ENCODE results near the gene GABRB3. TPM values are rescaled to one million over a fixed set of nuclear protein-coding genes. Genes with fewer than 3 reads are reported as not detected.

GABRB3 gene
- polyA plus RNA-seq, 3 donors, result not detected

- TF ChIP-seq, protein P1, sequence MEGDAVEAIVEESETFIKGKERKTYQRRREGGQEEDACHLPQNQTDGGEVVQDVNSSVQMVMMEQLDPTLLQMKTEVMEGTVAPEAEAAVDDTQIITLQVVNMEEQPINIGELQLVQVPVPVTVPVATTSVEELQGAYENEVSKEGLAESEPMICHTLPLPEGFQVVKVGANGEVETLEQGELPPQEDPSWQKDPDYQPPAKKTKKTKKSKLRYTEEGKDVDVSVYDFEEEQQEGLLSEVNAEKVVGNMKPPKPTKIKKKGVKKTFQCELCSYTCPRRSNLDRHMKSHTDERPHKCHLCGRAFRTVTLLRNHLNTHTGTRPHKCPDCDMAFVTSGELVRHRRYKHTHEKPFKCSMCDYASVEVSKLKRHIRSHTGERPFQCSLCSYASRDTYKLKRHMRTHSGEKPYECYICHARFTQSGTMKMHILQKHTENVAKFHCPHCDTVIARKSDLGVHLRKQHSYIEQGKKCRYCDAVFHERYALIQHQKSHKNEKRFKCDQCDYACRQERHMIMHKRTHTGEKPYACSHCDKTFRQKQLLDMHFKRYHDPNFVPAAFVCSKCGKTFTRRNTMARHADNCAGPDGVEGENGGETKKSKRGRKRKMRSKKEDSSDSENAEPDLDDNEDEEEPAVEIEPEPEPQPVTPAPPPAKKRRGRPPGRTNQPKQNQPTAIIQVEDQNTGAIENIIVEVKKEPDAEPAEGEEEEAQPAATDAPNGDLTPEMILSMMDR (IDR thresholded peaks at IDR 0.05), result no peak
- no CpG with 5 or more reads among the region's 5 CpGs for WGBS (ENCODE audit: insufficient coverage)
- H3K9me3 Mint-ChIP-seq, result peaks cover 0 to 16% (median 5%) of the 10 kb centered on the region in 7 donors
Measured at GRCh38 chr15:26805470-26805869, 32.6 kb upstream of the GABRB3 start.

GRCh38 chr15:26804063-26804804 is 31.4 kb upstream of the GABRB3 start:
- Histone ChIP-seq H3K27me3 (ENCODE audit: control insufficient read depth in 2 of 2, insufficient read depth in 2 of 2, low read length in 2 of 2) (no peaks in the 10 kb centered on the region), H3K27ac (ENCODE audit: low read depth in 1 of 2, low read length in 2 of 2) (no peak overlapping the region), H3K79me2 (ENCODE audit: insufficient read depth, low read length) (no peaks in the 10 kb centered on the region), H3K36me3 (replicated peaks in 1 of 2; ENCODE audit: control insufficient read depth in 1 of 2, insufficient read depth in 2 of 2, low read length in 2 of 2) (no peaks in the 10 kb centered on the region), H3K4me2 (replicated peaks; ENCODE audit: extremely low read depth, low read length, poor library complexity, severe bottlenecking) (no peak overlapping the region), H4K20me1 (ENCODE audit: insufficient read depth, low read length) (no peaks in the 10 kb centered on the region), H3K4me3 (replicated peaks in 1 of 3; ENCODE audit: low read depth in 2 of 3, low read length in 3 of 3) (no peak overlapping the region), H3K9ac (ENCODE audit: insufficient read depth, low read length, poor library complexity, severe bottlenecking) (no peak overlapping the region), H3K4me1 (ENCODE audit: control insufficient read depth in 1 of 2, insufficient read depth in 2 of 2, low read length in 2 of 2) (no peaks in the 10 kb centered on the region), H3K9me3 (replicated peaks in 1 of 2; ENCODE audit: control insufficient read depth in 1 of 2, insufficient read depth in 1 of 2, low read length in 2 of 2) (peaks cover 0 to 5% of the 10 kb centered on the region in 2 donors), H2AFZ (ENCODE audit: insufficient read depth, low read depth, low read length, poor library complexity, severe bottlenecking) (no peak overlapping the region)
- H3K4me1 Mint-ChIP-seq, result no peaks in the 10 kb centered on the region
- intact Hi-C loops (cut with micrococcal nuclease), result no loop called here
- no peak overlapping the region for H3K4me3 Mint-ChIP-seq
- DNase-seq, result no peak
- H3K27me3 Mint-ChIP-seq (ENCODE audit: low read depth in 3 of 3), result peaks cover 0 to 2% (median 0%) of the 10 kb centered on the region in 3 donors
- WGBS (ENCODE audit: insufficient coverage), result 64% methylated on average over 10 of the region's 11 CpGs
- H3K9me3 Mint-ChIP-seq, result peaks cover 0 to 16% (median 5%) of the 10 kb centered on the region in 7 donors
- TF ChIP-seq, protein P1 (IDR thresholded peaks at IDR 0.05), result no peak
- no peak overlapping the region for H3K27ac Mint-ChIP-seq
- H3K36me3 Mint-ChIP-seq, result no peaks in the 10 kb centered on the region

More at GRCh38 chr15:26805470-26805869, 32.6 kb upstream of the GABRB3 start:
- peaks cover 0 to 5% of the 10 kb centered on the region in 2 donors for H3K9me3 ChIP-seq (replicated peaks in 1 of 2; ENCODE audit: control insufficient read depth in 1 of 2, insufficient read depth in 1 of 2, low read length in 2 of 2)
- H3K27ac Mint-ChIP-seq, result no peak overlapping the region
- H3K27me3 Mint-ChIP-seq (ENCODE audit: low read depth in 3 of 3), result peaks cover 0 to 2% (median 0%) of the 10 kb centered on the region in 3 donors
- intact Hi-C loops (cut with micrococcal nuclease), result no loop called here
- H3K27me3 ChIP-seq (ENCODE audit: control insufficient read depth in 2 of 2, insufficient read depth in 2 of 2, low read length in 2 of 2), result no peaks in the 10 kb centered on the region
- DNase-seq, result no peak
- H3K4me3 ChIP-seq (replicated peaks in 1 of 3; ENCODE audit: low read depth in 2 of 3, low read length in 3 of 3), result no peak overlapping the region
- no peaks in the 10 kb centered on the region for H4K20me1 ChIP-seq (ENCODE audit: insufficient read depth, low read length)
- H3K4me1 Mint-ChIP-seq, result no peaks in the 10 kb centered on the region
- H3K79me2 ChIP-seq (ENCODE audit: insufficient read depth, low read length), result no peaks in the 10 kb centered on the region
- no peak overlapping the region for H3K4me3 Mint-ChIP-seq
- H3K4me2 ChIP-seq (replicated peaks; ENCODE audit: extremely low read depth, low read length, poor library complexity, severe bottlenecking), result no peak overlapping the region
- no peak overlapping the region for H2AFZ ChIP-seq (ENCODE audit: insufficient read depth, low read depth, low read length, poor library complexity, severe bottlenecking)
- H3K9ac ChIP-seq (ENCODE audit: insufficient read depth, low read length, poor library complexity, severe bottlenecking), result no peak overlapping the region
- no peak overlapping the region for H3K27ac ChIP-seq (ENCODE audit: low read depth in 1 of 2, low read length in 2 of 2)
- H3K4me1 ChIP-seq (ENCODE audit: control insufficient read depth in 1 of 2, insufficient read depth in 2 of 2, low read length in 2 of 2), result no peaks in the 10 kb centered on the region
- no peaks in the 10 kb centered on the region for H3K36me3 ChIP-seq (replicated peaks in 1 of 2; ENCODE audit: control insufficient read depth in 1 of 2, insufficient read depth in 2 of 2, low read length in 2 of 2)
- no peaks in the 10 kb centered on the region for H3K36me3 Mint-ChIP-seq

Data from CD14-positive monocyte (primary cell).